PC-3 (cell line): Measurements from ENCODE around the gene TBC1D32.

Experiments
- CTCF ChIP-seq: fragments of 300-600 bp; sonication (generic); conservative IDR thresholded peaks from 2 replicates; pipeline ENCODE4 v1.5.1; 2017; ENCODE audit warnings: antibody characterized with exemption, low read depth, mild to moderate bottlenecking, low read length
- EZH2 ChIP-seq: fragments of 300-600 bp; sonication (generic); IDR thresholded peaks from one replicate; pipeline ENCODE4 v1.6.1; 2017; ENCODE audit warnings: antibody characterized with exemption, mild to moderate bottlenecking, low read length; ENCODE audit not compliant: unreplicated experiment
- EZH2phosphoT487 ChIP-seq: fragments of 300-600 bp; sonication (generic); IDR thresholded peaks from 2 replicates; pipeline ENCODE4 v1.6.1; 2018; ENCODE audit warnings: mild to moderate bottlenecking, antibody characterized with exemption, low read length, borderline replicate concordance

- no peak for TF ChIP-seq CTCF
- TF ChIP-seq EZH2, result no peak
- no peak for TF ChIP-seq EZH2phosphoT487
These were observed 3.8 kb downstream of the TBC1D32 start for GRCh38 chr6:121330516-121330915.
